ENCODE data around the gene GPD2.
"Not testable (repeated sequence)": the region's sequence is repeated elsewhere in the genome, so short reads cannot be mapped to it uniquely, and the experiment has no call there.

GPD2 gene

GRCh38 chr2:156602552-156602933 is 166.4 kb downstream of the GPD2 start:
- no peak overlapping the region for H4K8ac ChIP-seq (ENCODE audit: low read depth, low read length)
- H3K4me3 ChIP-seq (ENCODE audit: low read depth, low read length): no peak overlapping the region
- H3K79me1 ChIP-seq (ENCODE audit: low read length): no peaks in the 10 kb centered on the region
- H2BK5ac ChIP-seq (ENCODE audit: low read depth, low read length, poor library complexity): no peak overlapping the region
- no peak overlapping the region for H4K91ac ChIP-seq (ENCODE audit: low read depth, low read length)
- no peak overlapping the region for H3K9ac ChIP-seq (ENCODE audit: low read length)
- no peak overlapping the region for H2AFZ ChIP-seq (ENCODE audit: insufficient read depth, low read length, poor library complexity)
- H3K4ac ChIP-seq (ENCODE audit: low read depth, low read length): no peak overlapping the region
- no peaks in the 10 kb centered on the region for H3K27me3 ChIP-seq (ENCODE audit: insufficient read depth, low read length)
- no peaks in the 10 kb centered on the region for H3K9me3 ChIP-seq (ENCODE audit: insufficient read depth, low read depth, low read length)
- no peak for DNase-seq
- H2BK120ac ChIP-seq (ENCODE audit: insufficient read depth, low read length, poor library complexity): no peak overlapping the region
- no peak overlapping the region for H3K18ac ChIP-seq (ENCODE audit: low read length)
- no peak overlapping the region for H3K4me2 ChIP-seq (ENCODE audit: low read length)
- no peak overlapping the region for H2AK5ac ChIP-seq (ENCODE audit: low read length)
- H3K14ac ChIP-seq (ENCODE audit: low read length): no peak overlapping the region
- H2BK12ac ChIP-seq (ENCODE audit: low read length): no peak overlapping the region
- H3K36me3 ChIP-seq (ENCODE audit: control insufficient read depth in 1 of 2, insufficient read depth in 2 of 2, low read length in 2 of 2): no peaks in the 10 kb centered on the region
- H4K12ac ChIP-seq (ENCODE audit: low read depth, low read length): no peak overlapping the region
- H3K23ac ChIP-seq (ENCODE audit: low read length): no peak overlapping the region
- no peaks in the 10 kb centered on the region for H3K79me2 ChIP-seq (ENCODE audit: control insufficient read depth, insufficient read depth, low read length, poor library complexity)
- H3K4me1 ChIP-seq (ENCODE audit: control insufficient read depth in 1 of 2, insufficient read depth in 2 of 2, low read length in 2 of 2): no peaks in the 10 kb centered on the region
- no peak overlapping the region for H3K27ac ChIP-seq (ENCODE audit: low read depth, low read length)

DNA sequence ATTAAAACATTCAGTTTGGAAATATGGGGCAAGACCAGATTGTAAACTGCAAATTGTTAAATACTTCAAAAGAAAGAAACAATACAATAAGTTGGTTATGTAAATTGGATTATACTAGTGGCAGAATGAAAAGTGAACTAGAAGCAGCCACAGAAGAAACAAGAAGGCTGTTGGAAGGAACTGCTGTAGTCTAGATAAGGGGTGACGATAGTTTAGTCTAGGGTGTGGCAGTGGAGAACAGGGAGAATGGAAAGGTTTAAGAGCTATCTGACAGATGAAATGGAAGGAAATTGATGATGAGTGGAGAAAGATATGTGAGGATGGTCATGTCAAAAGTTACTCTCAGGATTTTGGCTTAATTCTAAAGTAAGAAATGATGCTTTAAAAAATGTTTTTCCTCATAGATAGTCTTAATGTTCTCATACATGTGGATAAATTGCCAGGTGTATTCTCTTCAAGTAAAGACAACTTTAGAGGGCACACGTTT is 179.7 kb downstream of the GPD2 start:
- H3K79me2 ChIP-seq (ENCODE audit: control insufficient read depth, insufficient read depth, low read length, poor library complexity): no peaks in the 10 kb centered on the region
- H3K36me3 ChIP-seq (ENCODE audit: control insufficient read depth in 1 of 2, insufficient read depth in 2 of 2, low read length in 2 of 2): no peaks in the 10 kb centered on the region
- H3K27ac ChIP-seq (ENCODE audit: low read depth, low read length): no peak overlapping the region
- H2AFZ ChIP-seq (ENCODE audit: insufficient read depth, low read length, poor library complexity): no peak overlapping the region
- no peak overlapping the region for H4K91ac ChIP-seq (ENCODE audit: low read depth, low read length)
- no CpG with 5 or more reads among the region's 2 CpGs for WGBS (ENCODE audit: extremely low coverage, insufficient coverage, insufficient read length)
- no peaks in the 10 kb centered on the region for H3K79me1 ChIP-seq (ENCODE audit: low read length)
- no peak for DNase-seq
- H2BK5ac ChIP-seq (ENCODE audit: low read depth, low read length, poor library complexity): no peak overlapping the region
- no peak overlapping the region for H3K4me3 ChIP-seq (ENCODE audit: low read depth, low read length)
- H3K18ac ChIP-seq (ENCODE audit: low read length): no peak overlapping the region
- no peaks in the 10 kb centered on the region for H3K27me3 ChIP-seq (ENCODE audit: insufficient read depth, low read length)
- H3K4me1 ChIP-seq (ENCODE audit: control insufficient read depth in 1 of 2, insufficient read depth in 2 of 2, low read length in 2 of 2): no peaks in the 10 kb centered on the region
- no peak overlapping the region for H4K12ac ChIP-seq (ENCODE audit: low read depth, low read length)
- no peak overlapping the region for H2BK12ac ChIP-seq (ENCODE audit: low read length)
- H3K4me2 ChIP-seq (ENCODE audit: low read length): no peak overlapping the region
- H3K14ac ChIP-seq (ENCODE audit: low read length): no peak overlapping the region
- no peak overlapping the region for H4K8ac ChIP-seq (ENCODE audit: low read depth, low read length)
- H3K23ac ChIP-seq (ENCODE audit: low read length): no peak overlapping the region
- no peak overlapping the region for H3K9ac ChIP-seq (ENCODE audit: low read length)
- no peak overlapping the region for H2AK5ac ChIP-seq (ENCODE audit: low read length)
- no peaks in the 10 kb centered on the region for H3K9me3 ChIP-seq (ENCODE audit: insufficient read depth, low read depth, low read length)
- no peak overlapping the region for H3K4ac ChIP-seq (ENCODE audit: low read depth, low read length)
- H2BK120ac ChIP-seq (ENCODE audit: insufficient read depth, low read length, poor library complexity): no peak overlapping the region

DNA sequence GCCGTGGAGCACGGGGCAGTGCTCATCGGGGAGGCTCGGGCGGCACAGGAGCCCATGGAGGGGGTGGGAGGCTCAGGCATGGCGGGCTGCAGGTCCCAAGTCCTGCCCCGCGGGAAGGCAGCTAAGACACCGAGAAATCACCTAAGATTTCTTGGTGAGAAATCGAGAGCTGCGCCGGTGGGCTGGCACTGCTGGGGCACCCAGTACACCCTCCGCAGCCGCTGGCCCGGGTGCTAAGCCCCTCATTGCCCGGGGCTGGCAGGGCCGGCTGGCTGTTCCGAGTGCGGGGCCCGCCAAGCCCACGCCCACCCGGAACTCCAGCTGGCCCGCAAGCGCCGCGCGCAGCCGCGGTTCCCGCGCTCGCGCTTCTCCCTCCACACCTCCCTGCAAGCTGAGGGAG is 181.9 kb downstream of the GPD2 start:
- not testable (repeated sequence) for H3K79me2 ChIP-seq (ENCODE audit: control insufficient read depth, insufficient read depth, low read length, poor library complexity); H3K23ac ChIP-seq (ENCODE audit: low read length); H2AFZ ChIP-seq (ENCODE audit: insufficient read depth, low read length, poor library complexity); H3K9me3 ChIP-seq (ENCODE audit: insufficient read depth, low read depth, low read length); H2BK120ac ChIP-seq (ENCODE audit: insufficient read depth, low read length, poor library complexity); H3K4me1 ChIP-seq (ENCODE audit: control insufficient read depth in 1 of 2, insufficient read depth in 2 of 2, low read length in 2 of 2); H3K18ac ChIP-seq (ENCODE audit: low read length); H4K8ac ChIP-seq (ENCODE audit: low read depth, low read length); H3K79me1 ChIP-seq (ENCODE audit: low read length); H3K4ac ChIP-seq (ENCODE audit: low read depth, low read length); H3K9ac ChIP-seq (ENCODE audit: low read length); H3K36me3 ChIP-seq (ENCODE audit: control insufficient read depth in 1 of 2, insufficient read depth in 2 of 2, low read length in 2 of 2); H3K27ac ChIP-seq (ENCODE audit: low read depth, low read length); H4K12ac ChIP-seq (ENCODE audit: low read depth, low read length); H3K4me3 ChIP-seq (ENCODE audit: low read depth, low read length); H4K91ac ChIP-seq (ENCODE audit: low read depth, low read length); H2AK5ac ChIP-seq (ENCODE audit: low read length); H2BK12ac ChIP-seq (ENCODE audit: low read length); H3K27me3 ChIP-seq (ENCODE audit: insufficient read depth, low read length); H3K4me2 ChIP-seq (ENCODE audit: low read length); DNase-seq; H3K14ac ChIP-seq (ENCODE audit: low read length); H2BK5ac ChIP-seq (ENCODE audit: low read depth, low read length, poor library complexity)
- no CpG with 5 or more reads among the region's 33 CpGs for WGBS (ENCODE audit: extremely low coverage, insufficient coverage, insufficient read length)

- no peak overlapping the region for H3K9ac ChIP-seq (ENCODE audit: low read length)
Observed at GRCh38 chr2:156619021-156619539, 182.9 kb downstream of the GPD2 start.

More at GRCh38 chr2:156619021-156619539, 182.9 kb downstream of the GPD2 start:
- Histone ChIP-seq H3K4ac (ENCODE audit: low read depth, low read length) (no peak overlapping the region), H3K4me3 (ENCODE audit: low read depth, low read length) (no peak overlapping the region), H4K8ac (ENCODE audit: low read depth, low read length) (no peak overlapping the region), H3K14ac (ENCODE audit: low read length) (no peak overlapping the region), H3K27me3 (ENCODE audit: insufficient read depth, low read length) (no peaks in the 10 kb centered on the region), H3K36me3 (ENCODE audit: control insufficient read depth in 1 of 2, insufficient read depth in 2 of 2, low read length in 2 of 2) (no peaks in the 10 kb centered on the region), H2AFZ (ENCODE audit: insufficient read depth, low read length, poor library complexity) (no peak overlapping the region), H3K18ac (ENCODE audit: low read length) (no peak overlapping the region), H4K91ac (ENCODE audit: low read depth, low read length) (no peak overlapping the region), H2BK120ac (ENCODE audit: insufficient read depth, low read length, poor library complexity) (no peak overlapping the region), H3K79me2 (ENCODE audit: control insufficient read depth, insufficient read depth, low read length, poor library complexity) (no peaks in the 10 kb centered on the region), H4K12ac (ENCODE audit: low read depth, low read length) (no peak overlapping the region), H2AK5ac (ENCODE audit: low read length) (no peak overlapping the region), H3K4me1 (ENCODE audit: control insufficient read depth in 1 of 2, insufficient read depth in 2 of 2, low read length in 2 of 2) (no peaks in the 10 kb centered on the region), H3K4me2 (ENCODE audit: low read length) (no peak overlapping the region), H2BK12ac (ENCODE audit: low read length) (no peak overlapping the region), H3K27ac (ENCODE audit: low read depth, low read length) (no peak overlapping the region), H2BK5ac (ENCODE audit: low read depth, low read length, poor library complexity) (no peak overlapping the region), H3K23ac (ENCODE audit: low read length) (no peak overlapping the region), H3K79me1 (ENCODE audit: low read length) (no peaks in the 10 kb centered on the region), H3K9me3 (ENCODE audit: insufficient read depth, low read depth, low read length) (no peaks in the 10 kb centered on the region)
- DNase-seq: no peak
- WGBS (ENCODE audit: extremely low coverage, insufficient coverage, insufficient read length): no CpG with 5 or more reads among the region's 2 CpGs
